B cell (primary cell): ENCODE data around the gene TRA2B. TPM values are rescaled to one million over a fixed set of nuclear protein-coding genes. Genes with fewer than 3 reads are reported as not detected.

Experiments
- ATAC-seq: fragments of 200-7000 bp; cut with Tn5 transposase; one replicate; pipeline ENCODE4 v1.10.0; 2021; ENCODE audit warnings: low read depth, mild to moderate bottlenecking, moderate number of reproducible peaks, moderate library complexity
- CTCF ChIA-PET: fragments of 350-600 bp; sonication (Branson Sonifier 250); formaldehyde crosslinking; loops from one replicate; lab custom pipeline; 2021; ENCODE audit warnings: antibody characterized with exemption, inconsistent platforms; lab: Charles Lee
- POLR2A ChIA-PET: fragments of 350-600 bp; sonication (Branson Sonifier 250); formaldehyde crosslinking; loops from one replicate; lab custom pipeline; 2021; ENCODE audit warnings: antibody characterized with exemption; lab: Charles Lee
- DNase-seq: peaks from one replicate; pipeline ENCODE4 v3.0.0; 2013
- H2AFZ ChIP-seq: 2 replicates; pipeline ENCODE4 v1.6.1; 2012; ENCODE audit warnings: mild to moderate bottlenecking, low read depth, low read length; ENCODE audit not compliant: insufficient read depth, poor library complexity, severe bottlenecking
- H3K27ac ChIP-seq, 2 donors: 1 replicate in 1 of 2; 2 replicates in 1 of 2; pipeline ENCODE4 v1.5.1; 2012 to 2013; ENCODE audit warnings: low read length in 2 of 2, mild to moderate bottlenecking in 2 of 2, moderate library complexity in 1 of 2
- H3K27me3 ChIP-seq, 4 experiments: fragments of 200-600 bp in 1 of 4; sonication (generic) in 1 of 4; replicated peaks in 1 of 4; 1 replicate in 2 of 4; 2 replicates in 2 of 4; pipeline versions ENCODE4 v1.6.1 to v1.7.0; 2013 to 2016; ENCODE audit warnings: low read length in 3 of 4, mild to moderate bottlenecking in 2 of 4, mixed read lengths in 1 of 4, moderate library complexity in 1 of 4; ENCODE audit not compliant: insufficient read depth in 4 of 4, control insufficient read depth in 3 of 4; ENCODE audit errors: control extremely low read depth in 1 of 4
- H3K36me3 ChIP-seq, 2 experiments: replicated peaks in 1 of 2; 1 replicate in 1 of 2; 2 replicates in 1 of 2; pipeline versions ENCODE4 v1.6.1 to v1.7.1; 2013; ENCODE audit warnings: low read length in 1 of 2; ENCODE audit not compliant: insufficient read depth in 2 of 2, control insufficient read depth in 1 of 2; ENCODE audit errors: control extremely low read depth in 1 of 2, extremely low read depth in 1 of 2
- H3K4me1 ChIP-seq, 2 donors: fragments of 200-600 bp in 1 of 2; sonication (generic) in 1 of 2; 1 replicate in 1 of 2; 2 replicates in 1 of 2; pipeline versions ENCODE4 v1.5.1 to v1.6.1; 2013 to 2017; ENCODE audit warnings: low read length in 2 of 2; ENCODE audit not compliant: control insufficient read depth in 2 of 2, insufficient read depth in 2 of 2
- H3K4me2 ChIP-seq: replicated peaks from 2 replicates; pipeline ENCODE3; 2012; ENCODE audit warnings: mild to moderate bottlenecking, low read depth, low read length; ENCODE audit not compliant: poor library complexity, severe bottlenecking
- H3K4me3 ChIP-seq, 5 experiments: fragments of 200-600 bp in 1 of 5; sonication (generic) in 1 of 5; 1 replicate in 3 of 5; 2 replicates in 2 of 5; pipeline versions ENCODE4 v1.5.1 to v1.7.0; 2011 to 2016; ENCODE audit warnings: low read length in 4 of 5, mild to moderate bottlenecking in 4 of 5, low read depth in 2 of 5, control low read depth in 1 of 5, moderate library complexity in 1 of 5; ENCODE audit not compliant: insufficient read depth in 1 of 5; ENCODE audit errors: control extremely low read depth in 1 of 5, extremely low read depth in 1 of 5
- H3K79me2 ChIP-seq: fragments of 200-600 bp; sonication (generic); one replicate; pipeline ENCODE4 v1.6.0; 2016; ENCODE audit warnings: low read length; ENCODE audit not compliant: control insufficient read depth, insufficient read depth
- H3K9ac ChIP-seq: fragments of 200-600 bp; sonication (generic); 2 replicates; pipeline ENCODE4 v1.6.1; 2017; ENCODE audit warnings: mild to moderate bottlenecking, low read length, moderate library complexity
- H3K9me3 ChIP-seq, 3 donors: one replicate each; pipeline versions ENCODE4 v1.6.1 to v1.7.1; 2013; ENCODE audit warnings: low read length in 2 of 3; ENCODE audit not compliant: control insufficient read depth in 2 of 3, insufficient read depth in 1 of 3; ENCODE audit errors: control extremely low read depth in 1 of 3
- H4K20me1 ChIP-seq: 2 replicates; pipeline ENCODE4 v1.6.0; 2012; ENCODE audit warnings: mild to moderate bottlenecking, low read length; ENCODE audit not compliant: insufficient read depth, control insufficient read depth, poor library complexity, severe bottlenecking
- H3K27ac Mint-ChIP-seq: one replicate; pipeline ENCODE4 v1.8.0; 2021; ENCODE audit warnings: mixed read lengths
- H3K27me3 Mint-ChIP-seq: one replicate; pipeline ENCODE4 v1.8.0; 2021; ENCODE audit warnings: mixed read lengths
- H3K4me1 Mint-ChIP-seq: one replicate; pipeline ENCODE4 v1.8.0; 2021; ENCODE audit warnings: mixed read lengths
- H3K4me3 Mint-ChIP-seq: one replicate; pipeline ENCODE4 v1.8.0; 2021; ENCODE audit warnings: mixed read lengths
- H3K9me3 Mint-ChIP-seq: one replicate; pipeline ENCODE4 v1.8.0; 2022; ENCODE audit warnings: mixed read lengths; ENCODE audit not compliant: insufficient read depth
- CTCF ChIP-seq: fragments of 200-600 bp; IDR thresholded peaks from one replicate; pipeline ENCODE4 v1.8.0; 2022; ENCODE audit warnings: antibody characterized with exemption, mild to moderate bottlenecking
- EZH2 ChIP-seq: IDR thresholded peaks from 2 replicates; pipeline ENCODE4 v1.6.1; 2012; ENCODE audit warnings: borderline replicate concordance, low read depth, mild to moderate bottlenecking, moderate library complexity, low read length; ENCODE audit not compliant: insufficient read depth, poor library complexity, severe bottlenecking
- WGBS: methylation state at CpG from one replicate; pipeline ENCODE4 v1.1.5; 2013; ENCODE audit warnings: missing lambda C conversion rate; ENCODE audit not compliant: insufficient coverage; 5-methylcytosine and 5-hydroxymethylcytosine counted together
- intact Hi-C: fragments of 100-400 bp; cut with micrococcal nuclease; formaldehyde crosslinking; loops from one replicate; pipeline ENCODE4 v1.10.0; 2022
- polyA plus RNA-seq: library from polyadenylated mRNA; depleted of rRNA; stranded (reverse); fragments of >200 nt; gene quantifications from 2 replicates; pipeline ENCODE4 v1.2.3, GENCODE V29; 2012
- total RNA-seq, 2 donors: library from RNA; stranded (reverse); fragments of 120-200 nt in 1 of 2; gene quantifications; 1 replicate in 1 of 2; 2 replicates in 1 of 2; pipeline versions ENCODE4 v1.2.3 to v1.2.4, GENCODE V29; 2013 to 2022

Gene TRA2B
- total and polyA plus RNA-seq, 2 donors (not counting 1 experiment from before 2014, with no cell fraction given), result 220 to 1,062 TPM

DNA sequence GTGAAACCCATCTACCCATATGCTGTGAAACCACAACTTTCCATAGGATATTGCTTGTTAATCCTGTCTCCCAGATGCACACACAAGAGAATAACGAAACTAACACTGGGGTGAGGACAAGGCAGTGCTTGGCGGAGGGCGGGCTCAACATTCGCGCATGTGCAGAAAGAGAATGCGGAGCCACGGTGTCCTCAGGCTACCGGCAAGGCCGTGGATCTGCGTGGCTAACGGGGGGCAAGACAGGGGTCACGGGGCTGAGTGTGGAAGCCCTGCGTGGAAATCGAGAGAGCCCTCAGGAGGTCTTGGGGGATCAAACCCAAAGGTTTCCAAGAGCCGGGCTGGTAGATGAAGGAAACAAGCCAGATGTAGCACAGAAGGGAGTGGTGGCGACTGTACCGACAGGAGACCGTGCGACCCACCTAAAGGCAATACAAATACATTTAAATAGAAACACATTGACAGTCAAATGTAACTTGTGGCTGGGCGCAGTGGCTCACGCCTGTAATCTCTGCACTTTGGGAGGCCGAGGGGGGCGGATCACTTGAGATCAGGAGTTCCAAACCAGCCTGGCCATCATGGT is 48.5 kb upstream of the TRA2B start:
- Mint-ChIP-seq H3K27me3 (peaks cover 10% of the 10 kb centered on the region), H3K9me3 (no peaks in the 10 kb centered on the region), H3K4me1 (no peaks in the 10 kb centered on the region), H3K27ac (no peak overlapping the region), H3K4me3 (no peak overlapping the region)
- DNase-seq (no peak), ATAC-seq (no peak)
- no peak overlapping the region for H3K27ac ChIP-seq
- CTCF ChIA-PET, result interaction anchor here (1.3 to 9.8 kb wide), 5 partner anchors 8 to 629 kb away, joined by 5 to 166 read pairs (median 12); partner anchors contain the start of gene AHSG
- H3K79me2 ChIP-seq, result no peaks in the 10 kb centered on the region
- TF ChIP-seq EZH2 (no peak), CTCF (no peak)
- POLR2A ChIA-PET, result no interaction called here
- intact Hi-C loops, result no loop called here
- no peak overlapping the region for H3K9ac ChIP-seq
- WGBS, result 97% methylated on average over 20 of the region's 23 CpGs
- no peak overlapping the region for H3K4me2 ChIP-seq
- H4K20me1 ChIP-seq, result no peaks in the 10 kb centered on the region
- no peaks in the 10 kb centered on the region for H3K9me3 ChIP-seq
- H2AFZ ChIP-seq, result no peak overlapping the region
- H3K4me1 ChIP-seq, result peaks cover 6 to 8% of the 10 kb centered on the region in 2 donors
- peaks cover 0 to 16% (median 2%) of the 10 kb centered on the region in 4 experiments for H3K27me3 ChIP-seq
- no peaks in the 10 kb centered on the region for H3K36me3 ChIP-seq
- H3K4me3 ChIP-seq, result no peak overlapping the region

DNA sequence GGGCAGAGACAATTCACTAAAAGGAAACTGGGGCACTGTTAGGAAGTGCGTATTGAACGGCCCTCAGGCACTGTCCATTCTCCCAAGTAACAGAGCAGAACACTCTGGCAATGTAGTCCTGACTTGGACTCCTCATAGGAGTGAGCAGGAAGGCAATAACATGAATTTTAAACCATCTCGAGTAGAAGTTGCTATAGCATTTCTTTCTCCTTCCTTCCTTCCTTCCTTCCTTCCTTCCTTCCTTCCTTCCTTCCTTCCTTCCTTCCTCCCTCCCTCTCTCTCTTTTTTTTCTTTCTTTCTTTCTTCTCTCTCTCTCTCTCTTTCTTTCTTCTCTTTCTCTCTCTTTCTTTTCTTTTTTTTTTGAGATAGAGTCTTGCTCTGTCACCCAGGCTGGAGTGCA is 46.4 kb upstream of the TRA2B start:
- peaks cover 10% of the 10 kb centered on the region for H3K27me3 Mint-ChIP-seq
- POLR2A ChIA-PET, result interaction anchor here (0.7 kb wide), 1 partner anchor 260 kb away, joined by 5 read pairs; no protein-coding TSS in a partner anchor
- 61% methylated on average over 3 of the region's 3 CpGs for WGBS
- peaks cover 6 to 8% of the 10 kb centered on the region in 2 donors for H3K4me1 ChIP-seq
- no peak overlapping the region for H3K4me2 ChIP-seq
- no peaks in the 10 kb centered on the region for H4K20me1 ChIP-seq
- TF ChIP-seq EZH2, result no peak
- TF ChIP-seq CTCF, result no peak
- H3K9me3 ChIP-seq, result no peaks in the 10 kb centered on the region
- no peak overlapping the region for H3K27ac ChIP-seq
- no peaks in the 10 kb centered on the region for H3K36me3 ChIP-seq
- intact Hi-C loops, result no loop called here
- no peaks in the 10 kb centered on the region for H3K4me1 Mint-ChIP-seq
- H3K4me3 ChIP-seq, result no peak overlapping the region
- no peak for ATAC-seq
- peaks cover 0 to 16% (median 2%) of the 10 kb centered on the region in 4 experiments for H3K27me3 ChIP-seq
- H3K4me3 Mint-ChIP-seq, result no peak overlapping the region
- no peak overlapping the region for H3K27ac Mint-ChIP-seq
- no peaks in the 10 kb centered on the region for H3K79me2 ChIP-seq
- CTCF ChIA-PET, result interaction anchor here (0.6 to 9.8 kb wide), 4 partner anchors 260 to 781 kb away, joined by 3 to 166 read pairs (median 38); partner anchors contain the start of gene AHSG
- DNase-seq, result no peak
- H3K9ac ChIP-seq, result no peak overlapping the region
- H2AFZ ChIP-seq, result no peak overlapping the region
- H3K9me3 Mint-ChIP-seq, result no peaks in the 10 kb centered on the region
